HepG2 (cell line): ENCODE results near the gene PCBP4. TPM values are rescaled to one million over a fixed set of nuclear protein-coding genes. Genes with fewer than 3 reads are reported as not detected.

ENCODE experiments used
- ATF5 ChIP-seq: sonication (generic); formaldehyde crosslinking; IDR thresholded peaks from 2 replicates; pipeline ENCODE4 v1.4.0; 2020; ENCODE audit warnings: mild to moderate bottlenecking, low read depth, missing genetic modification reagents
- CBFB ChIP-seq: sonication (generic); formaldehyde crosslinking; IDR thresholded peaks from 2 replicates; pipeline ENCODE4 v1.4.0; 2020; ENCODE audit warnings: missing genetic modification reagents
- EEA1 ChIP-seq: sonication (generic); formaldehyde crosslinking; IDR thresholded peaks from 2 replicates; pipeline ENCODE4 v1.5.1; 2020; ENCODE audit warnings: mild to moderate bottlenecking, missing genetic modification reagents, borderline replicate concordance
- GTF2F1 ChIP-seq: fragments of 150-350 bp; IDR thresholded peaks from 2 replicates; pipeline ENCODE4 v1.6.1; 2014; ENCODE audit warnings: low read length
- HIC2 ChIP-seq: sonication (generic); formaldehyde crosslinking; IDR thresholded peaks from 2 replicates; pipeline ENCODE4 v1.9.0; 2022; ENCODE audit warnings: low read depth, missing genetic modification reagents
- KAT7 ChIP-seq: IDR thresholded peaks from 2 replicates; pipeline ENCODE4 v1.6.1; 2018; ENCODE audit warnings: borderline replicate concordance, missing compliant biosample characterization
- MXD4 ChIP-seq: IDR thresholded peaks from 2 replicates; pipeline ENCODE4 v1.6.1; 2016; ENCODE audit warnings: mild to moderate bottlenecking, missing biosample characterization, missing genetic modification reagents
- NR2F1 ChIP-seq, 2 experiments: fragments of 450-650 bp in 1 of 2; formaldehyde crosslinking in 1 of 2; IDR thresholded peaks; 2 replicates each; pipeline versions ENCODE4 v1.5.0 to v1.6.1; 2016 to 2020; ENCODE audit warnings: mild to moderate bottlenecking in 1 of 2, missing compliant biosample characterization in 1 of 2, missing genetic modification reagents in 1 of 2, moderate library complexity in 1 of 2
- PCBP2 ChIP-seq: fragments of 200-400 bp; formaldehyde crosslinking; optimal IDR thresholded peaks from 2 replicates; pipeline ENCODE3; 2018; ENCODE audit warnings: low read length, low read depth; ENCODE audit not compliant: poor library complexity, severe bottlenecking
- THAP9 ChIP-seq: sonication (generic); formaldehyde crosslinking; IDR thresholded peaks from 2 replicates; pipeline ENCODE4; 2020; ENCODE audit warnings: missing genetic modification reagents, mild to moderate bottlenecking, borderline replicate concordance
- TRIM24 ChIP-seq: sonication (generic); formaldehyde crosslinking; IDR thresholded peaks from 2 replicates; pipeline ENCODE4 v1.8.0; 2022; ENCODE audit warnings: mild to moderate bottlenecking, missing genetic modification reagents
- ZBTB21 ChIP-seq: sonication (generic); formaldehyde crosslinking; IDR thresholded peaks from 2 replicates; pipeline ENCODE4 v1.4.0; 2020; ENCODE audit warnings: missing genetic modification reagents
- ZFP1 ChIP-seq: IDR thresholded peaks from 2 replicates; pipeline ENCODE4 v1.6.1; 2016
- ZNF207 ChIP-seq: fragments of 450-650 bp; IDR thresholded peaks from 2 replicates; pipeline ENCODE4 v1.6.1; 2016; ENCODE audit warnings: antibody characterized with exemption, borderline replicate concordance
- ZNF234 ChIP-seq: sonication (generic); formaldehyde crosslinking; conservative IDR thresholded peaks from 2 replicates; pipeline ENCODE4 v1.5.1; 2020; ENCODE audit warnings: mild to moderate bottlenecking, missing genetic modification reagents
- ZNF34 ChIP-seq: sonication (generic); formaldehyde crosslinking; IDR thresholded peaks from 2 replicates; pipeline ENCODE4 v1.4.0; 2020; ENCODE audit warnings: mild to moderate bottlenecking, missing genetic modification reagents, borderline replicate concordance
- ZNF614 ChIP-seq: IDR thresholded peaks from 2 replicates; pipeline ENCODE4 v1.6.1; 2018; ENCODE audit warnings: missing biosample characterization, missing genetic modification reagents, inconsistent platforms, borderline replicate concordance
- ZNF777 ChIP-seq: sonication (generic); formaldehyde crosslinking; IDR thresholded peaks from 2 replicates; pipeline ENCODE4 v1.4.0; 2020; ENCODE audit warnings: missing genetic modification reagents
- ZNF839 ChIP-seq: sonication (generic); formaldehyde crosslinking; IDR thresholded peaks from 2 replicates; pipeline ENCODE4 v1.4.0; 2020; ENCODE audit warnings: missing genetic modification reagents, mild to moderate bottlenecking, borderline replicate concordance
- polyA plus RNA-seq, 8 experiments: library from polyadenylated mRNA; depleted of rRNA in 3 of 8; stranded (reverse) in 7 of 8; unstranded in 1 of 8; fragments of >200 nt; fragmentation: Illumina TruSeq in 4 of 8; extraction: Trizol in 4 of 8; gene quantifications; 2 replicates each; pipeline versions ENCODE4 v1.2.1 to v1.2.3, GENCODE V29; 2011 to 2016; ENCODE audit warnings: low read depth in 4 of 8, missing spikeins in 1 of 8, mixed read lengths in 1 of 8; ENCODE audit not compliant: insufficient read depth in 1 of 8
- total RNA-seq, 5 experiments: library from RNA; depleted of rRNA; stranded (reverse); fragments of >200 nt; fragmentation: Illumina TruSeq; extraction: Trizol; gene quantifications; 2 replicates each; pipeline ENCODE4 v1.2.3, GENCODE V29; 2016; ENCODE audit warnings: low read depth in 1 of 5
- TF ChIP-seq, protein P1 (sequence below): sonication (generic); formaldehyde crosslinking; IDR thresholded peaks from 2 replicates; pipeline ENCODE4 v1.5.0; 2020; ENCODE audit warnings: mild to moderate bottlenecking, missing genetic modification reagents, borderline replicate concordance
- TF ChIP-seq, protein P2 (sequence below): sonication (generic); formaldehyde crosslinking; IDR thresholded peaks from 2 replicates; pipeline ENCODE4 v1.4.0; 2020; ENCODE audit warnings: missing genetic modification reagents; ENCODE audit errors: not compliant biosample characterization

PCBP4 gene
- total and polyA plus RNA-seq, 2 of the 13 experiments (the other 11 are each of a cell fraction or from before 2014, with no cell fraction given), result 36.8 to 51.3 TPM

DNA sequence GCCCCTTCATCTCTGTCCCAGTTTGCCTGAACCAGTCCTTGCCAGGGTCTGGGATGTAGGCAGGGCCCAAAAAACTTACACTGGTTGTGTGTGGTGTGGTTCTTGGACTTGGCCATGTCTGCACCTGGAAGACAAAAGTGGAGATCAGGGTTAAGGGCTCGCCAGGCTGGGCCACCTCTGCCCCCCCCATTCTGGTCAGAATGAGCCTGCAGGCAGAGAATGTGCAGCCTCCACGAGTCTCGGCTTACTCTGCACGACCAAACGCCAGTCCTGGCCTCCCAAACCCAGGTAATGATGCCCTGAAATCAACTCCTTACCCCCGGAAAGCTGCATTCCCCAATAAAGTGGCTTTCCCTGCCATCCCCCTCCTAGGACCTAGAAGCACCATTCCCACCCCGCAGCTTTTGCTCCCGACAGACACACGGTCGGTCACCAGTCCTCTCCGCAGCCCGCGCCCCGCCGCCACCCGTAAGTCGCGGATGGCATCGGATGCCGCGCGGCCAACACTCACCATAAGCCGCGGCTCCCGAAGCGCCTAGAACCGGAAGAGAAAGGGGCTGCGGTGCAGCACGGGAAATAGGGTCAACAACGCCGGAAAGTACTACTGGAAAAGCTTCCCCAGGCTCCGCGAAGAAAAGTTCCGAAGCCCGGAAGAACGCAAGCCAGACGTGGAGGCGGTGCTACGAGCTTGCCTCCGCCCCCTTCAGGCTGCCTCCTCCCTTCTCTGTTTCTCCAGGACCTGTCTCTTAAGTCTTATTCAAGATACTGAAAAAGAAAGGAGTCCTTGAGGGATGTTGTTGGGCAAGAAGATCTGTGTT, 28.3 kb upstream of the PCBP4 start, which contains the start of gene RPL29 (continued):
- TF ChIP-seq ATF5 (CRISPR knock-in tag) (no peak), ZNF614 (CRISPR knock-in tag) (peak; percentile 90), TRIM24 (CRISPR knock-in tag) (no peak), CBFB (peak; percentile 92), KAT7 (CRISPR knock-in tag) (peak; percentile 80; the same call in 1 of the 2 replicates), GTF2F1 (peak; percentile 91; the same call in 1 of the 2 replicates), ZNF234 (CRISPR knock-in tag) (no peak), THAP9 (CRISPR knock-in tag) (peak; percentile 95), PCBP2 (no peak), ZFP1 (CRISPR knock-in tag) (peak; percentile 44; the same call in 1 of the 2 replicates), NR2F1 (CRISPR knock-in tag; IDR thresholded peaks at IDR 0.05) (peak in 1 of 2 experiments; percentile 40; a peak in 1 of 4 replicates), ZNF777 (CRISPR knock-in tag) (peak; percentile 63), MXD4 (CRISPR knock-in tag) (peak; percentile 89), EEA1 (peak; percentile 48; the same call in 1 of the 2 replicates), ZNF207 (no peak), ZNF34 (CRISPR knock-in tag) (no peak), HIC2 (CRISPR knock-in tag) (no peak), ZBTB21 (CRISPR knock-in tag) (peak; percentile 65), ZNF839 (CRISPR knock-in tag) (no peak; the same call in 1 of the 2 replicates)
- TF ChIP-seq, protein P1, sequence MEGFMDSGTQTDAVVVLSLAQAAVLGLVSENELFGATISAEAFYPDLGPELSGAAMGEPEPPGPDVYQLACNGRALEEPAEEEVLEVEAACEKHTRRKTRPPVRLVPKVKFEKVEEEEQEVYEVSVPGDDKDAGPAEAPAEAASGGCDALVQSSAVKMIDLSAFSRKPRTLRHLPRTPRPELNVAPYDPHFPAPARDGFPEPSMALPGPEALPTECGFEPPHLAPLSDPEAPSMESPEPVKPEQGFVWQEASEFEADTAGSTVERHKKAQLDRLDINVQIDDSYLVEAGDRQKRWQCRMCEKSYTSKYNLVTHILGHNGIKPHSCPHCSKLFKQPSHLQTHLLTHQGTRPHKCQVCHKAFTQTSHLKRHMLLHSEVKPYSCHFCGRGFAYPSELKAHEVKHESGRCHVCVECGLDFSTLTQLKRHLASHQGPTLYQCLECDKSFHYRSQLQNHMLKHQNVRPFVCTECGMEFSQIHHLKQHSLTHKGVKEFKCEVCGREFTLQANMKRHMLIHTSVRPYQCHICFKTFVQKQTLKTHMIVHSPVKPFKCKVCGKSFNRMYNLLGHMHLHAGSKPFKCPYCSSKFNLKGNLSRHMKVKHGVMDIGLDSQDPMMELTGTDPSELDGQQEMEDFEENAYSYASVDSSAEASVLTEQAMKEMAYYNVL (CRISPR knock-in tag), result peak; percentile 71; the same call in 1 of the 2 replicates
- TF ChIP-seq, protein P2, sequence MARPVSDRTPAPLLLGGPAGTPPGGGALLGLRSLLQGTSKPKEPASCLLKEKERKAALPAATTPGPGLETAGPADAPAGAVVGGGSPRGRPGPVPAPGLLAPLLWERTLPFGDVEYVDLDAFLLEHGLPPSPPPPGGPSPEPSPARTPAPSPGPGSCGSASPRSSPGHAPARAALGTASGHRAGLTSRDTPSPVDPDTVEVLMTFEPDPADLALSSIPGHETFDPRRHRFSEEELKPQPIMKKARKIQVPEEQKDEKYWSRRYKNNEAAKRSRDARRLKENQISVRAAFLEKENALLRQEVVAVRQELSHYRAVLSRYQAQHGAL (CRISPR knock-in tag), result peak; percentile 54
